Renal cortical epithelial cell (primary cell): ENCODE results near the gene ZNF277. TPM values are rescaled to one million over a fixed set of nuclear protein-coding genes. Genes with fewer than 3 reads are reported as not detected.
"Not testable (repeated sequence)": the region's sequence is repeated elsewhere in the genome, so short reads cannot be mapped to it uniquely, and the experiment has no call there.

Experiments used
- DNase-seq: peaks from one replicate; pipeline ENCODE4 v3.0.0-alpha.2; 2011; ENCODE audit warnings: low read depth
- total RNA-seq: library from RNA; depleted of rRNA; stranded (reverse); fragments of >200 nt; gene quantifications from 2 replicates; pipeline ENCODE4 v1.2.3, GENCODE V29; 2014

Gene ZNF277
- total RNA-seq, 1 donor from 2014 or later, result 61.9 TPM

- no peak for DNase-seq
These were observed 85.7 kb downstream of the ZNF277 start for GRCh38 chr7:112292162-112292561.

GRCh38 chr7:112293416-112293815, 86.9 kb downstream of the ZNF277 start:
- peak; percentile 46 for DNase-seq

- peak; percentile 62 for DNase-seq
These were observed 89.9 kb downstream of the ZNF277 start for GRCh38 chr7:112296432-112296831.

- DNase-seq, result no peak
These were observed 91.2 kb downstream of the ZNF277 start for GRCh38 chr7:112297681-112298080.

- DNase-seq, result no peak
These were observed 92.1 kb downstream of the ZNF277 start for GRCh38 chr7:112298543-112299100.

- DNase-seq, result no peak
These were observed 93.6 kb downstream of the ZNF277 start for GRCh38 chr7:112300072-112300471.

GRCh38 chr7:112300831-112301407, 94.4 kb downstream of the ZNF277 start:
- no peak for DNase-seq

GRCh38 chr7:112302566-112302965, 96.1 kb downstream of the ZNF277 start:
- DNase-seq, result no peak

- no peak for DNase-seq
These were observed 100.4 kb downstream of the ZNF277 start for GRCh38 chr7:112306903-112307302.

GRCh38 chr7:112307506-112307905, 101.0 kb downstream of the ZNF277 start:
- no peak for DNase-seq

GRCh38 chr7:112308974-112309373, 102.5 kb downstream of the ZNF277 start:
- DNase-seq, result no peak

GRCh38 chr7:112316803-112317202, 110.3 kb downstream of the ZNF277 start:
- not testable (repeated sequence) for DNase-seq

- DNase-seq, result no peak
These were observed 115.6 kb downstream of the ZNF277 start for GRCh38 chr7:112322070-112322469.

GRCh38 chr7:112327566-112327965, 121.1 kb downstream of the ZNF277 start:
- DNase-seq, result no peak

- peak; percentile 46 for DNase-seq
These were observed 125.0 kb downstream of the ZNF277 start for GRCh38 chr7:112331492-112331891.

- no peak for DNase-seq
These were observed 127.9 kb downstream of the ZNF277 start for GRCh38 chr7:112334366-112334765.

- no peak for DNase-seq
These were observed 129.8 kb downstream of the ZNF277 start for GRCh38 chr7:112336261-112336660.

- no peak for DNase-seq
These were observed 130.6 kb downstream of the ZNF277 start for GRCh38 chr7:112336936-112337576.

- DNase-seq, result no peak
These were observed 131.4 kb downstream of the ZNF277 start for GRCh38 chr7:112337892-112338291.

- DNase-seq, result no peak
These were observed 132.3 kb downstream of the ZNF277 start for GRCh38 chr7:112338786-112339185.

- no peak for DNase-seq
These were observed 135.0 kb downstream of the ZNF277 start for GRCh38 chr7:112341464-112341863.

GRCh38 chr7:112346381-112347060, 140.0 kb downstream of the ZNF277 start:
- DNase-seq, result no peak

GRCh38 chr7:112347088-112347487, 140.6 kb downstream of the ZNF277 start:
- no peak for DNase-seq
